ENCODE results near the gene RBBP9. TPM values are rescaled to one million over a fixed set of nuclear protein-coding genes. Genes with fewer than 3 reads are reported as not detected.

RBBP9 gene
- total and polyA plus RNA-seq, 9 of the 15 experiments (the other 6 are each of a cell fraction or from before 2014, with no cell fraction given) = 0.94 to 4.4 (median 2.5) TPM

DNA sequence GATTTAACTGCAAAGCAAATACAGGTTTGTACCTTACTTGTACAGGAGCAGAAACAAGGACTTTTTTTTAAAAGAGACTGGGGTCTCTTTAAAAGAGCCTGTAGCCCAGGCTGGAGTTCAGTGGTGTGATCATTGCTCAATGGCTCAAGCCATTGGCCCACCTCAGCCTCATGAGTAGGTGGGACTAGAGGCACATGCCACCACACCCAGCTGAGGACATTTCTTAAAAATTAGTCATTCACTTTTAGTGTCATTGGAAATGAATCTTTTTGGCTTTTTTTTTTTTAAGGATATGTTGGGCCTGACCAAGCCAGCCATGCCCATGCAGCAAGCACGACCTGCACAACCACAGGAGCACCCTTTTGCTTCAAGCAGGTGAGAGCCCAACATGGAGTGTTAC lies 27.6 kb upstream of the RBBP9 start (continued):
- TF ChIP-seq, protein P1, sequence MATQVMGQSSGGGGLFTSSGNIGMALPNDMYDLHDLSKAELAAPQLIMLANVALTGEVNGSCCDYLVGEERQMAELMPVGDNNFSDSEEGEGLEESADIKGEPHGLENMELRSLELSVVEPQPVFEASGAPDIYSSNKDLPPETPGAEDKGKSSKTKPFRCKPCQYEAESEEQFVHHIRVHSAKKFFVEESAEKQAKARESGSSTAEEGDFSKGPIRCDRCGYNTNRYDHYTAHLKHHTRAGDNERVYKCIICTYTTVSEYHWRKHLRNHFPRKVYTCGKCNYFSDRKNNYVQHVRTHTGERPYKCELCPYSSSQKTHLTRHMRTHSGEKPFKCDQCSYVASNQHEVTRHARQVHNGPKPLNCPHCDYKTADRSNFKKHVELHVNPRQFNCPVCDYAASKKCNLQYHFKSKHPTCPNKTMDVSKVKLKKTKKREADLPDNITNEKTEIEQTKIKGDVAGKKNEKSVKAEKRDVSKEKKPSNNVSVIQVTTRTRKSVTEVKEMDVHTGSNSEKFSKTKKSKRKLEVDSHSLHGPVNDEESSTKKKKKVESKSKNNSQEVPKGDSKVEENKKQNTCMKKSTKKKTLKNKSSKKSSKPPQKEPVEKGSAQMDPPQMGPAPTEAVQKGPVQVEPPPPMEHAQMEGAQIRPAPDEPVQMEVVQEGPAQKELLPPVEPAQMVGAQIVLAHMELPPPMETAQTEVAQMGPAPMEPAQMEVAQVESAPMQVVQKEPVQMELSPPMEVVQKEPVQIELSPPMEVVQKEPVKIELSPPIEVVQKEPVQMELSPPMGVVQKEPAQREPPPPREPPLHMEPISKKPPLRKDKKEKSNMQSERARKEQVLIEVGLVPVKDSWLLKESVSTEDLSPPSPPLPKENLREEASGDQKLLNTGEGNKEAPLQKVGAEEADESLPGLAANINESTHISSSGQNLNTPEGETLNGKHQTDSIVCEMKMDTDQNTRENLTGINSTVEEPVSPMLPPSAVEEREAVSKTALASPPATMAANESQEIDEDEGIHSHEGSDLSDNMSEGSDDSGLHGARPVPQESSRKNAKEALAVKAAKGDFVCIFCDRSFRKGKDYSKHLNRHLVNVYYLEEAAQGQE (IDR thresholded peaks at IDR 0.05; ENCODE audit: borderline replicate concordance) = no peak
- TF ChIP-seq, protein P1 (CRISPR knock-in tag; IDR thresholded peaks at IDR 0.05; ENCODE audit: low read depth) = no peak
- no peak for TF ChIP-seq ZFP36 (IDR thresholded peaks at IDR 0.05; ENCODE audit: low read depth, low read length, partially characterized antibody)

DNA sequence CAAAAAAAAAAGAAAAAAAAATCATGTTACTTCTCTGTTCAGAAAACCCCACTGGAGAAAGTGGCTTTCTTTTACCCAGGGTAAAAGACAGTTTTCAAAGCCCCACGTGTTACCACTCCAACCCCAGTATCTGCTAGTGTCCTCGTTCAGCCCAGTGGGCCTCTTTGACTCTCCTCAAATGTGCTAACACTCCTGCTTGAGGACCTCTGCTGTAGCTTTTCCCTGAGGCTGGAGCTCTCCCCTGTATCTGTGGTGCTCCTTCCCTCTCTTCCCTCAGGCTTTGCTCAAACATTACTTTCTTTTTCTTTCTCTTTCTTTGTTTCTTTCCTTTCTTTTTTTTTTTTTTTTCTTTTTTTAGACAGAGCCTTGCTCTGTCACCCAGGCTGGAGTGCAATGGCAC lies 26.0 kb upstream of the RBBP9 start:
- ChIA-PET CTCF (ENCODE audit: low intra/inter-chr PET ratio) (no interaction called here), POLR2A (no interaction called here)
- Histone ChIP-seq H4K20me1 (replicated peaks; ENCODE audit: control insufficient read depth, insufficient read depth, low read length) (no peaks in the 10 kb centered on the region), H3K27me3 (ENCODE audit: control insufficient read depth in 2 of 2, insufficient read depth in 2 of 2, low read length in 2 of 2) (no peaks in the 10 kb centered on the region), H3K4me3 (no peak overlapping the region), H3K9me1 (ENCODE audit: control insufficient read depth, insufficient read depth, low read length) (no peaks in the 10 kb centered on the region), H3K4me2 (ENCODE audit: insufficient read depth, low read length) (no peak overlapping the region), H3K79me2 (ENCODE audit: control insufficient read depth, insufficient read depth, low read length) (no peaks in the 10 kb centered on the region), H3K4me1 (replicated peaks in 1 of 2; ENCODE audit: control insufficient read depth in 2 of 2, insufficient read depth in 2 of 2, low read length in 2 of 2) (no peaks in the 10 kb centered on the region), H3K9ac (ENCODE audit: insufficient read depth in 1 of 2, low read depth in 2 of 2, low read length in 2 of 2) (no peak overlapping the region), H2AFZ (ENCODE audit: low read depth, low read length) (no peak overlapping the region), H3K27ac (ENCODE audit: extremely low read depth, low read depth, low read length) (no peak overlapping the region), H3K9me3 (replicated peaks; ENCODE audit: control insufficient read depth, insufficient read depth, low read depth, low read length) (no peaks in the 10 kb centered on the region), H3K36me3 (ENCODE audit: control insufficient read depth, insufficient read depth, low read length) (peaks cover 33% of the 10 kb centered on the region; the same call in 2 of the 3 replicates)
- 76% methylated on average over 2 of the region's 2 CpGs for WGBS (ENCODE audit: insufficient coverage, low coverage, missing lambda C conversion rate)
- in situ Hi-C loops (cut with MboI) (no loop called here), intact Hi-C loops (cut with micrococcal nuclease) (no loop called here)
- BruUV-seq (replicated peaks) = no TSS peak
- no peak for TF ChIP-seq ZNF584 (CRISPR knock-in tag; IDR thresholded peaks at IDR 0.05; ENCODE audit: low read depth)
- TF ChIP-seq, protein P2, sequence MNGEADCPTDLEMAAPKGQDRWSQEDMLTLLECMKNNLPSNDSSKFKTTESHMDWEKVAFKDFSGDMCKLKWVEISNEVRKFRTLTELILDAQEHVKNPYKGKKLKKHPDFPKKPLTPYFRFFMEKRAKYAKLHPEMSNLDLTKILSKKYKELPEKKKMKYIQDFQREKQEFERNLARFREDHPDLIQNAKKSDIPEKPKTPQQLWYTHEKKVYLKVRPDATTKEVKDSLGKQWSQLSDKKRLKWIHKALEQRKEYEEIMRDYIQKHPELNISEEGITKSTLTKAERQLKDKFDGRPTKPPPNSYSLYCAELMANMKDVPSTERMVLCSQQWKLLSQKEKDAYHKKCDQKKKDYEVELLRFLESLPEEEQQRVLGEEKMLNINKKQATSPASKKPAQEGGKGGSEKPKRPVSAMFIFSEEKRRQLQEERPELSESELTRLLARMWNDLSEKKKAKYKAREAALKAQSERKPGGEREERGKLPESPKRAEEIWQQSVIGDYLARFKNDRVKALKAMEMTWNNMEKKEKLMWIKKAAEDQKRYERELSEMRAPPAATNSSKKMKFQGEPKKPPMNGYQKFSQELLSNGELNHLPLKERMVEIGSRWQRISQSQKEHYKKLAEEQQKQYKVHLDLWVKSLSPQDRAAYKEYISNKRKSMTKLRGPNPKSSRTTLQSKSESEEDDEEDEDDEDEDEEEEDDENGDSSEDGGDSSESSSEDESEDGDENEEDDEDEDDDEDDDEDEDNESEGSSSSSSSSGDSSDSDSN (IDR thresholded peaks at IDR 0.05; ENCODE audit: borderline replicate concordance in 1 of 2, low read depth in 2 of 2, low read length in 2 of 2) = no peak
- TF ChIP-seq, protein P3, sequence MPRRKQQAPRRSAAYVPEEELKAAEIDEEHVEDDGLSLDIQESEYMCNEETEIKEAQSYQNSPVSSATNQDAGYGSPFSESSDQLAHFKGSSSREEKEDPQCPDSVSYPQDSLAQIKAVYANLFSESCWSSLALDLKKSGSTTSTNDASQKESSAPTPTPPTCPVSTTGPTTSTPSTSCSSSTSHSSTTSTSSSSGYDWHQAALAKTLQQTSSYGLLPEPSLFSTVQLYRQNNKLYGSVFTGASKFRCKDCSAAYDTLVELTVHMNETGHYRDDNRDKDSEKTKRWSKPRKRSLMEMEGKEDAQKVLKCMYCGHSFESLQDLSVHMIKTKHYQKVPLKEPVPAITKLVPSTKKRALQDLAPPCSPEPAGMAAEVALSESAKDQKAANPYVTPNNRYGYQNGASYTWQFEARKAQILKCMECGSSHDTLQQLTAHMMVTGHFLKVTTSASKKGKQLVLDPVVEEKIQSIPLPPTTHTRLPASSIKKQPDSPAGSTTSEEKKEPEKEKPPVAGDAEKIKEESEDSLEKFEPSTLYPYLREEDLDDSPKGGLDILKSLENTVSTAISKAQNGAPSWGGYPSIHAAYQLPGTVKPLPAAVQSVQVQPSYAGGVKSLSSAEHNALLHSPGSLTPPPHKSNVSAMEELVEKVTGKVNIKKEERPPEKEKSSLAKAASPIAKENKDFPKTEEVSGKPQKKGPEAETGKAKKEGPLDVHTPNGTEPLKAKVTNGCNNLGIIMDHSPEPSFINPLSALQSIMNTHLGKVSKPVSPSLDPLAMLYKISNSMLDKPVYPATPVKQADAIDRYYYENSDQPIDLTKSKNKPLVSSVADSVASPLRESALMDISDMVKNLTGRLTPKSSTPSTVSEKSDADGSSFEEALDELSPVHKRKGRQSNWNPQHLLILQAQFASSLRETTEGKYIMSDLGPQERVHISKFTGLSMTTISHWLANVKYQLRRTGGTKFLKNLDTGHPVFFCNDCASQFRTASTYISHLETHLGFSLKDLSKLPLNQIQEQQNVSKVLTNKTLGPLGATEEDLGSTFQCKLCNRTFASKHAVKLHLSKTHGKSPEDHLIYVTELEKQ (CRISPR knock-in tag; IDR thresholded peaks at IDR 0.05) = no peak
- no peak for TF ChIP-seq ZNF212 (CRISPR knock-in tag; IDR thresholded peaks at IDR 0.05)
- DNase-seq (ENCODE audit: extremely low read depth in 1 of 4, low spot score in 3 of 4) (no peak), ATAC-seq (no peak), FAIRE-seq (no peak)

All from K562 (cell line).